ENCODE results near the gene KLHL7.

The KLHL7 gene, protein sequence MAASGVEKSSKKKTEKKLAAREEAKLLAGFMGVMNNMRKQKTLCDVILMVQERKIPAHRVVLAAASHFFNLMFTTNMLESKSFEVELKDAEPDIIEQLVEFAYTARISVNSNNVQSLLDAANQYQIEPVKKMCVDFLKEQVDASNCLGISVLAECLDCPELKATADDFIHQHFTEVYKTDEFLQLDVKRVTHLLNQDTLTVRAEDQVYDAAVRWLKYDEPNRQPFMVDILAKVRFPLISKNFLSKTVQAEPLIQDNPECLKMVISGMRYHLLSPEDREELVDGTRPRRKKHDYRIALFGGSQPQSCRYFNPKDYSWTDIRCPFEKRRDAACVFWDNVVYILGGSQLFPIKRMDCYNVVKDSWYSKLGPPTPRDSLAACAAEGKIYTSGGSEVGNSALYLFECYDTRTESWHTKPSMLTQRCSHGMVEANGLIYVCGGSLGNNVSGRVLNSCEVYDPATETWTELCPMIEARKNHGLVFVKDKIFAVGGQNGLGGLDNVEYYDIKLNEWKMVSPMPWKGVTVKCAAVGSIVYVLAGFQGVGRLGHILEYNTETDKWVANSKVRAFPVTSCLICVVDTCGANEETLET

DNA sequence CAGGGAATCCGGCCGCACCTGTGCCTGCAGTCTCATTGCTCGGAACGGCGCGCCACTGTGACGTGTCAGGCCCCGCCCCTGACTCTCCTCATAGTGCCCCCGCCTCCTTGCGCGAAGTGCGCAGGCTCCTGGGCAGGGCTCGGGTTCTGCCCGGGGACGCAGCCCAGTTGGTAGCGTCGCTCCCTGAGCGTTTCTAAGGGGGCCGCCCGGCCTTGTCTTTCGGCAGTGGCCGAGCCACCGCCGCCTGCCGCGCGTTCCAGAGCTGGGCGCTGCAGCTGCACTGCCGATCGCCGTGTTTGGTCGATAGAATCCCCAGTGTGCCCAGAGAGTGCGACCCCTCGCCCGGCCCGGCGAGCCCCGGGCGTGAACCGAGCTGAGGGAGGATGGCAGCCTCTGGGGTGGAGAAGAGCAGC is at the start of gene KLHL7:
TSS of gene KLHL7 (plus strand) at position 142 of the 413 bp plus-strand sequence. CDS start at position 384, 242 bp downstream.
- peaks cover 14 to 27% of the 10 kb centered on the region in 2 donors for H3K4me1 ChIP-seq (ENCODE audit: control insufficient read depth in 1 of 2, insufficient read depth in 2 of 2, low read length in 2 of 2)
- no peaks in the 10 kb centered on the region for H3K36me3 ChIP-seq (ENCODE audit: control insufficient read depth in 1 of 2, insufficient read depth in 2 of 2, low read length in 2 of 2)
- H3K9me3 ChIP-seq (ENCODE audit: control insufficient read depth in 1 of 2, low read length in 2 of 2), result peaks cover 0 to 2% of the 10 kb centered on the region in 2 donors
- H3K27me3 ChIP-seq (ENCODE audit: control insufficient read depth in 1 of 2, insufficient read depth in 2 of 2, low read length in 2 of 2), result no peaks in the 10 kb centered on the region
- H3K27ac ChIP-seq (ENCODE audit: low read depth, low read length), result peak within 1 kb of the TSS; percentile 87
- peak within 1 kb of the TSS; percentile 88 to 96 for H3K4me3 ChIP-seq (ENCODE audit: low read depth in 1 of 2, low read length in 2 of 2)
- peak within 1 kb of the TSS; percentile 86 to 94 for H3K9ac ChIP-seq (ENCODE audit: low read depth in 1 of 2, low read length in 2 of 2)

GRCh38 chr7:23058408-23059096 is 47.0 kb upstream of the KLHL7 start:
- H3K9ac ChIP-seq (ENCODE audit: low read depth in 1 of 2, low read length in 2 of 2), result no peak overlapping the region

DNA sequence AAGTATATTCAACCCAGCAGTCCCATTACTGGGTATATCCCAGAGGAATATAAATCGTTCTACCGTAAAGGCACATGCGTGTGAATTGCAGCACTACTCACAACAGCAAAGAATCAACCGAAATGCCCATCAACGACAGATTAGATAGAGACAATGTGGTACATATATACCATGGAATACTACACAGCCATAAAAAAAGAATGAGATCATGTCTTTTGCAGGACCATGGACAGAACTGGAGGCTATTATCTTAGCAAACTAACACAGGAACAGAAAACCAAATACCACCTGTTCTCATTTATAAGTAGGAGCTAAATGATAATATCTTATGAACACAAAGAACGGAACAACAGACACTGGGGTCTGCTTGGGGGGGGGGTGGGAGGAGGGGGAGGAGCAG is 44.3 kb upstream of the KLHL7 start:
- Histone ChIP-seq H3K9ac (ENCODE audit: low read depth in 1 of 2, low read length in 2 of 2) (no peak overlapping the region), H3K4me1 (ENCODE audit: control insufficient read depth in 1 of 2, insufficient read depth in 2 of 2, low read length in 2 of 2) (no peaks in the 10 kb centered on the region), H3K36me3 (ENCODE audit: control insufficient read depth in 1 of 2, insufficient read depth in 2 of 2, low read length in 2 of 2) (no peaks in the 10 kb centered on the region), H3K27me3 (ENCODE audit: control insufficient read depth in 1 of 2, insufficient read depth in 2 of 2, low read length in 2 of 2) (no peaks in the 10 kb centered on the region), H3K9me3 (ENCODE audit: control insufficient read depth in 1 of 2, low read length in 2 of 2) (no peaks in the 10 kb centered on the region), H3K27ac (ENCODE audit: low read depth, low read length) (no peak overlapping the region), H3K4me3 (ENCODE audit: low read depth in 1 of 2, low read length in 2 of 2) (no peak overlapping the region)

More at GRCh38 chr7:23058408-23059096, 47.0 kb upstream of the KLHL7 start:
- H3K9me3 ChIP-seq (ENCODE audit: control insufficient read depth in 1 of 2, low read length in 2 of 2), result no peaks in the 10 kb centered on the region
- no peak overlapping the region for H3K4me3 ChIP-seq (ENCODE audit: low read depth in 1 of 2, low read length in 2 of 2)
- H3K36me3 ChIP-seq (ENCODE audit: control insufficient read depth in 1 of 2, insufficient read depth in 2 of 2, low read length in 2 of 2), result no peaks in the 10 kb centered on the region
- H3K4me1 ChIP-seq (ENCODE audit: control insufficient read depth in 1 of 2, insufficient read depth in 2 of 2, low read length in 2 of 2), result no peaks in the 10 kb centered on the region
- no peak overlapping the region for H3K27ac ChIP-seq (ENCODE audit: low read depth, low read length)
- H3K27me3 ChIP-seq (ENCODE audit: control insufficient read depth in 1 of 2, insufficient read depth in 2 of 2, low read length in 2 of 2), result no peaks in the 10 kb centered on the region

- no peak overlapping the region for H3K27ac ChIP-seq (ENCODE audit: low read depth, low read length)
- no peak overlapping the region for H3K9ac ChIP-seq (ENCODE audit: low read depth in 1 of 2, low read length in 2 of 2)
- H3K9me3 ChIP-seq (ENCODE audit: control insufficient read depth in 1 of 2, low read length in 2 of 2), result no peaks in the 10 kb centered on the region
- H3K36me3 ChIP-seq (ENCODE audit: control insufficient read depth in 1 of 2, insufficient read depth in 2 of 2, low read length in 2 of 2), result no peaks in the 10 kb centered on the region
- H3K4me1 ChIP-seq (ENCODE audit: control insufficient read depth in 1 of 2, insufficient read depth in 2 of 2, low read length in 2 of 2), result no peaks in the 10 kb centered on the region
- no peaks in the 10 kb centered on the region for H3K27me3 ChIP-seq (ENCODE audit: control insufficient read depth in 1 of 2, insufficient read depth in 2 of 2, low read length in 2 of 2)
- H3K4me3 ChIP-seq (ENCODE audit: low read depth in 1 of 2, low read length in 2 of 2), result no peak overlapping the region
Measured at GRCh38 chr7:23062452-23062851, 43.1 kb upstream of the KLHL7 start.

DNA sequence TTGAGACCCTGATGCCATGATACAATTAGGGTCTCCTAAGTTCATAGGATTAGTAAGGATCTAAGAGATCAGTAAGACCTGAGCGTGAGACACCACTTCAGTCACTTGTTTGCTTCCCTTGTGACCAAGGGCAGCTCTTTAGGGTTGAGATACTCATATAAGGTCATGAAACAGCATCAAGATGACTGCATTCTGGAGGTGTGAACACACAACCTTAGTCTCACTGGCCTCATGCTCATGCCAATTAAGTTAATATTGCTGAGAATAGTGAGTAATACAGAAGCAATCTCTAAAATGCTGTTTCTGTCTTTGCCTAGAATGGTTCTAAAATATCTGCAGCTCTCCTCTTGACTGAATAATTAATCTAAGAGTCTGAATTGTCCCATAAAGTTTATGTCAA is 39.6 kb upstream of the KLHL7 start:
- Histone ChIP-seq H3K36me3 (ENCODE audit: control insufficient read depth in 1 of 2, insufficient read depth in 2 of 2, low read length in 2 of 2) (no peaks in the 10 kb centered on the region), H3K9me3 (ENCODE audit: control insufficient read depth in 1 of 2, low read length in 2 of 2) (no peaks in the 10 kb centered on the region), H3K4me3 (ENCODE audit: low read depth in 1 of 2, low read length in 2 of 2) (no peak overlapping the region), H3K4me1 (ENCODE audit: control insufficient read depth in 1 of 2, insufficient read depth in 2 of 2, low read length in 2 of 2) (no peaks in the 10 kb centered on the region), H3K27me3 (ENCODE audit: control insufficient read depth in 1 of 2, insufficient read depth in 2 of 2, low read length in 2 of 2) (no peaks in the 10 kb centered on the region), H3K9ac (ENCODE audit: low read depth in 1 of 2, low read length in 2 of 2) (no peak overlapping the region), H3K27ac (ENCODE audit: low read depth, low read length) (no peak overlapping the region)

- Histone ChIP-seq H3K36me3 (ENCODE audit: control insufficient read depth in 1 of 2, insufficient read depth in 2 of 2, low read length in 2 of 2) (no peaks in the 10 kb centered on the region), H3K4me3 (ENCODE audit: low read depth in 1 of 2, low read length in 2 of 2) (no peak overlapping the region), H3K9ac (ENCODE audit: low read depth in 1 of 2, low read length in 2 of 2) (no peak overlapping the region), H3K27me3 (ENCODE audit: control insufficient read depth in 1 of 2, insufficient read depth in 2 of 2, low read length in 2 of 2) (no peaks in the 10 kb centered on the region), H3K4me1 (ENCODE audit: control insufficient read depth in 1 of 2, insufficient read depth in 2 of 2, low read length in 2 of 2) (no peaks in the 10 kb centered on the region), H3K9me3 (ENCODE audit: control insufficient read depth in 1 of 2, low read length in 2 of 2) (no peaks in the 10 kb centered on the region), H3K27ac (ENCODE audit: low read depth, low read length) (no peak overlapping the region)
Measured at GRCh38 chr7:23067271-23067670, 38.3 kb upstream of the KLHL7 start.

DNA sequence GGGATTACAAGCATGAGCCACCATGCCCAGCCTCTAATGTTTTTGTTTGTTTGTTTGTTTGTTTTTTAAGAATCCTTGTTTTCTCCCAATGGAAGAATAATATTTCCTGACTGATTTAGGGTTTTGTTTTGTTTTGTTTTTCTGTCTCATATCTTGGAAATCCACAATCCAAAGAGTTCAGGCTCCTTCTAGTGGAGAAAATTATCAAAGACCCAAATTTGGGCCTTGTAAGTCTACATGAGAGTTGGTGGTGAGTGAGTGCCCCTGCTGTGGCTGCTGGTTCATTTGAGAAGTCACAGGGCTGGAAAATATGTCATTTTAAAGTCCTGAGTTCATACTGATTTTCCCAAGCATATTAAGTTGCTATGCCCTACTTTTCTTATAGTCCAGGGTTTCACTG is 33.5 kb upstream of the KLHL7 start:
- no peak overlapping the region for H3K9ac ChIP-seq (ENCODE audit: low read depth in 1 of 2, low read length in 2 of 2)
- H3K4me3 ChIP-seq (ENCODE audit: low read depth in 1 of 2, low read length in 2 of 2), result no peak overlapping the region
- H3K27ac ChIP-seq (ENCODE audit: low read depth, low read length), result no peak overlapping the region
- H3K9me3 ChIP-seq (ENCODE audit: control insufficient read depth in 1 of 2, low read length in 2 of 2), result no peaks in the 10 kb centered on the region
- peaks cover 0 to 6% of the 10 kb centered on the region in 2 donors for H3K27me3 ChIP-seq (ENCODE audit: control insufficient read depth in 1 of 2, insufficient read depth in 2 of 2, low read length in 2 of 2)
- H3K4me1 ChIP-seq (ENCODE audit: control insufficient read depth in 1 of 2, insufficient read depth in 2 of 2, low read length in 2 of 2), result peaks cover 0 to 11% of the 10 kb centered on the region in 2 donors
- H3K36me3 ChIP-seq (ENCODE audit: control insufficient read depth in 1 of 2, insufficient read depth in 2 of 2, low read length in 2 of 2), result no peaks in the 10 kb centered on the region

GRCh38 chr7:23072922-23073321 is 32.7 kb upstream of the KLHL7 start:
- no peak overlapping the region for H3K27ac ChIP-seq (ENCODE audit: low read depth, low read length)
- no peak overlapping the region for H3K9ac ChIP-seq (ENCODE audit: low read depth in 1 of 2, low read length in 2 of 2)
- no peaks in the 10 kb centered on the region for H3K36me3 ChIP-seq (ENCODE audit: control insufficient read depth in 1 of 2, insufficient read depth in 2 of 2, low read length in 2 of 2)
- H3K4me3 ChIP-seq (ENCODE audit: low read depth in 1 of 2, low read length in 2 of 2), result no peak overlapping the region
- no peaks in the 10 kb centered on the region for H3K9me3 ChIP-seq (ENCODE audit: control insufficient read depth in 1 of 2, low read length in 2 of 2)
- peaks cover 0 to 13% of the 10 kb centered on the region in 2 donors for H3K27me3 ChIP-seq (ENCODE audit: control insufficient read depth in 1 of 2, insufficient read depth in 2 of 2, low read length in 2 of 2)
- H3K4me1 ChIP-seq (ENCODE audit: control insufficient read depth in 1 of 2, insufficient read depth in 2 of 2, low read length in 2 of 2), result peaks cover 0 to 11% of the 10 kb centered on the region in 2 donors

DNA sequence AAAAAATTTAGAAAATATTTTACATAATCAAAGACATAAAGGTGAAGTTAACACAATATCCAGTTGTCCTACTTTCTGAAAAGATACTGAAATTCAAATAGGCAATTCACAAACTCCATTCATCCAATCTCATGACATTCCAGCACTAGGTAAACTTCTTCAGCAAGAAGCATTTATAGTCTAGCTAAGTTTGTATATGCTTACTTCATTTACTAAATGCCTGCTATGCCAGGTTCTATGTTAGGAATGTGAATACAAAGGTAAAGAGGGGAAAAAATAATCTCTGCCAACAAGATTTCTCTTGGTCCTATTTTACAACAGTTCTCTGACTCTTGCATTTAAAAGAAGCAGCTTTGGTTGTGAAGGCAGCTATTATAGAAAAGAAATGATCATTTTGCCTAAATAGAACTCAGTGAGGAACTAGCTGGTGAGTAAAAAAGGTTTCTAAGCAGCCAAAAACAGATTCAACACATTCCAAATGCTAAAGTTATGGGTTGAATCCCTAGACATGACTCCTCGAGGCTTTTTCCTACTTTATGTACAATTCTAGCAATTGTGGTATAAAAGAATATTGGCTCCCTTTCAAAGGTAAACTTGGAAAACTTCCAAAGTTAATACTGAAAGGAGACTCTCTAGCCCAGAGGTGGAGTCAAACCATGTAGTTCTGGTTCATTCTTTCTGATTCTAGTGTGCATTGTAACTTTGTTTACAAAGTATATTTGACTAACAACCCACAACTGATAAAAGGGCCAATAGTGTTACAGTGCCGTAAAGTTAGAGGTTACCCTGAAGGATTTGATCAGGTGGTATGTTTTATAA is 30.9 kb upstream of the KLHL7 start:
- Histone ChIP-seq H3K27me3 (ENCODE audit: control insufficient read depth in 1 of 2, insufficient read depth in 2 of 2, low read length in 2 of 2) (peaks cover 0 to 13% of the 10 kb centered on the region in 2 donors), H3K4me3 (ENCODE audit: low read depth in 1 of 2, low read length in 2 of 2) (no peak overlapping the region), H3K9ac (ENCODE audit: low read depth in 1 of 2, low read length in 2 of 2) (no peak overlapping the region), H3K4me1 (ENCODE audit: control insufficient read depth in 1 of 2, insufficient read depth in 2 of 2, low read length in 2 of 2) (peaks cover 0 to 11% of the 10 kb centered on the region in 2 donors), H3K36me3 (ENCODE audit: control insufficient read depth in 1 of 2, insufficient read depth in 2 of 2, low read length in 2 of 2) (no peaks in the 10 kb centered on the region), H3K27ac (ENCODE audit: low read depth, low read length) (no peak overlapping the region), H3K9me3 (ENCODE audit: control insufficient read depth in 1 of 2, low read length in 2 of 2) (no peaks in the 10 kb centered on the region)

All from duodenal mucosa (tissue), 2 donors.